H9 (cell line): ENCODE measurements around the gene FCHSD2. TPM values are rescaled to one million over a fixed set of nuclear protein-coding genes. Genes with fewer than 3 reads are reported as not detected.

Source experiments
- DNase-seq: peaks from one replicate; pipeline ENCODE4 v3.0.0-alpha.2; 2017
- H2AFZ ChIP-seq: one replicate; pipeline ENCODE4 v1.6.1; 2013; ENCODE audit warnings: mild to moderate bottlenecking, low read length, control low read depth, moderate library complexity
- H2AK5ac ChIP-seq: 2 replicates; pipeline ENCODE4 v1.6.1; 2013; ENCODE audit warnings: low read length, control low read depth, mixed read lengths; ENCODE audit not compliant: insufficient read length
- H2BK120ac ChIP-seq: one replicate; pipeline ENCODE4 v1.6.1; 2013; ENCODE audit warnings: low read depth, mild to moderate bottlenecking, low read length, control low read depth, inconsistent platforms; ENCODE audit not compliant: poor library complexity, severe bottlenecking
- H2BK12ac ChIP-seq: 2 replicates; pipeline ENCODE4 v1.6.1; 2013; ENCODE audit warnings: low read length, control low read depth, mixed read lengths, low read depth; ENCODE audit not compliant: insufficient read length
- H2BK15ac ChIP-seq: 2 replicates; pipeline ENCODE4 v1.6.1; 2013; ENCODE audit warnings: low read depth, low read length, control low read depth
- H2BK20ac ChIP-seq: one replicate; pipeline ENCODE4 v1.6.1; 2013; ENCODE audit warnings: low read depth, mild to moderate bottlenecking, low read length, control low read depth, inconsistent platforms; ENCODE audit not compliant: poor library complexity, severe bottlenecking
- H2BK5ac ChIP-seq: 2 replicates; pipeline ENCODE4 v1.6.1; 2013; ENCODE audit warnings: low read length, control low read depth, mixed read lengths; ENCODE audit not compliant: insufficient read length
- H3K14ac ChIP-seq: 2 replicates; pipeline ENCODE4 v1.6.1; 2013; ENCODE audit warnings: low read length, control low read depth; ENCODE audit not compliant: insufficient read depth
- H3K18ac ChIP-seq: 2 replicates; pipeline ENCODE4 v1.6.1; 2013; ENCODE audit warnings: low read depth, mild to moderate bottlenecking, mixed read lengths, low read length, control low read depth; ENCODE audit not compliant: insufficient read length
- H3K23ac ChIP-seq: 2 replicates; pipeline ENCODE4 v1.6.1; 2013; ENCODE audit warnings: low read length, control low read depth, mixed read lengths, low read depth; ENCODE audit not compliant: insufficient read length
- H3K23me2 ChIP-seq: 2 replicates; pipeline ENCODE4 v1.6.1; 2013; ENCODE audit warnings: low read depth, mild to moderate bottlenecking, mixed read lengths, low read length, control low read depth; ENCODE audit not compliant: insufficient read length, poor library complexity, severe bottlenecking
- H3K27ac ChIP-seq: 2 replicates; pipeline ENCODE4 v1.5.1; 2013; ENCODE audit warnings: low read length, control low read depth, mixed read lengths, low read depth; ENCODE audit not compliant: insufficient read length
- H3K27me3 ChIP-seq: 2 replicates; pipeline ENCODE4 v1.6.1; 2013; ENCODE audit warnings: low read length, control low read depth, inconsistent platforms; ENCODE audit not compliant: insufficient read depth
- H3K4ac ChIP-seq: 2 replicates; pipeline ENCODE4 v1.6.1; 2013; ENCODE audit warnings: low read depth, mild to moderate bottlenecking, control low read depth, inconsistent platforms, low read length, moderate library complexity
- H3K4me1 ChIP-seq: 2 replicates; pipeline ENCODE4 v1.6.1; 2013; ENCODE audit warnings: low read length, control low read depth, inconsistent platforms; ENCODE audit not compliant: insufficient read depth
- H3K4me2 ChIP-seq: 2 replicates; pipeline ENCODE4 v1.6.1; 2013; ENCODE audit warnings: low read length, control low read depth, mixed read lengths; ENCODE audit not compliant: insufficient read length, insufficient read depth
- H3K56ac ChIP-seq: 2 replicates; pipeline ENCODE4 v1.6.1; 2013; ENCODE audit warnings: low read depth, mild to moderate bottlenecking, mixed read lengths, low read length, control low read depth; ENCODE audit not compliant: insufficient read length
- H3K79me1 ChIP-seq: 2 replicates; pipeline ENCODE4 v1.6.1; 2013; ENCODE audit warnings: low read depth, mild to moderate bottlenecking, moderate library complexity, low read length, control low read depth, inconsistent platforms; ENCODE audit not compliant: insufficient read depth, poor library complexity, severe bottlenecking
- H3K79me2 ChIP-seq: 2 replicates; pipeline ENCODE4 v1.6.1; 2013; ENCODE audit warnings: low read length, control low read depth, inconsistent platforms; ENCODE audit not compliant: insufficient read depth
- H3K9ac ChIP-seq: 2 replicates; pipeline ENCODE4 v1.6.1; 2013; ENCODE audit warnings: low read length, control low read depth, mixed read lengths; ENCODE audit not compliant: insufficient read length; ENCODE audit errors: extremely low read depth
- H3K9me3 ChIP-seq: one replicate; pipeline ENCODE4 v1.6.1; 2013; ENCODE audit warnings: low read depth, low read length, inconsistent platforms; ENCODE audit not compliant: control insufficient read depth
- H3T11ph ChIP-seq: one replicate; pipeline ENCODE4 v1.6.1; 2013; ENCODE audit warnings: mild to moderate bottlenecking, low read length, control low read depth, inconsistent platforms
- H4K20me1 ChIP-seq: one replicate; pipeline ENCODE4 v1.6.1; 2013; ENCODE audit not compliant: control insufficient read depth, insufficient read length, insufficient read depth
- H4K5ac ChIP-seq: 2 replicates; pipeline ENCODE4 v1.6.1; 2013; ENCODE audit warnings: low read depth, mild to moderate bottlenecking, mixed read lengths, low read length, control low read depth; ENCODE audit not compliant: insufficient read length
- H4K8ac ChIP-seq: replicated peaks from 2 replicates; pipeline ENCODE4 v1.6.1; 2013; ENCODE audit warnings: low read length, control low read depth, mixed read lengths, low read depth; ENCODE audit not compliant: insufficient read length
- H4K91ac ChIP-seq: 2 replicates; pipeline ENCODE4 v1.6.1; 2013; ENCODE audit warnings: low read depth, mild to moderate bottlenecking, moderate library complexity, mixed read lengths, low read length, control low read depth; ENCODE audit not compliant: insufficient read length
- H3K27ac Mint-ChIP-seq, 3 experiments: 2 replicates in 2 of 3; 3 replicates in 1 of 3; pipeline ENCODE4 v1.8.0; 2020 to 2021; ENCODE audit warnings: mixed read lengths in 3 of 3, mild to moderate bottlenecking in 1 of 3, moderate library complexity in 1 of 3
- H3K27me3 Mint-ChIP-seq: 2 replicates; pipeline ENCODE4 v1.8.0; 2021; ENCODE audit warnings: low read depth, mild to moderate bottlenecking, moderate library complexity, mixed read lengths
- H3K36me3 Mint-ChIP-seq, 3 experiments: 2 replicates in 2 of 3; 3 replicates in 1 of 3; pipeline ENCODE4 v1.8.0; 2020 to 2021; ENCODE audit warnings: low read depth in 3 of 3, mixed read lengths in 3 of 3; ENCODE audit not compliant: insufficient read depth in 1 of 3
- H3K4me1 Mint-ChIP-seq, 2 experiments: 2 replicates each; pipeline ENCODE4 v1.8.0; 2020; ENCODE audit warnings: mixed read lengths in 2 of 2
- H3K4me3 Mint-ChIP-seq, 2 experiments: 2 replicates in 1 of 2; 3 replicates in 1 of 2; pipeline ENCODE4 v1.8.0; 2020 to 2021; ENCODE audit warnings: mild to moderate bottlenecking in 2 of 2, mixed read lengths in 2 of 2, moderate library complexity in 1 of 2
- H3K9me3 Mint-ChIP-seq, 2 experiments: 2 replicates in 1 of 2; 3 replicates in 1 of 2; pipeline ENCODE4 v1.8.0; 2020; ENCODE audit warnings: mild to moderate bottlenecking in 2 of 2, mixed read lengths in 2 of 2, moderate library complexity in 1 of 2
- CTCF ChIP-seq: fragments of 200-600 bp; sonication (generic); conservative IDR thresholded peaks from 3 replicates; pipeline ENCODE4 v1.8.0; 2021; ENCODE audit warnings: antibody characterized with exemption, mild to moderate bottlenecking
- WGBS: extraction: QIAGEN DNeasy Blood & Tissue Kit; methylation state at CpG from one replicate; pipeline ENCODE4 v1.1.7; 2013; ENCODE audit warnings: missing lambda C conversion rate, low lambda C conversion rate, mixed read lengths; ENCODE audit not compliant: insufficient read length; ENCODE audit errors: extremely low coverage; 5-methylcytosine and 5-hydroxymethylcytosine counted together
- total RNA-seq: library from RNA; stranded (reverse); gene quantifications from 2 replicates; pipeline ENCODE4 v1.2.1, GENCODE V29; 2021

Gene FCHSD2
- total RNA-seq, 1 experiment from 2014 or later: 17.8 TPM

- H3K4me1 ChIP-seq: peaks cover 3% of the 10 kb centered on the region; the same call in 1 of the 2 replicates
- H3K4me2 ChIP-seq: no peak overlapping the region
Observed at GRCh38 chr11:72789493-72790131, 352.5 kb downstream of the FCHSD2 start.

More at GRCh38 chr11:72789493-72790131, 352.5 kb downstream of the FCHSD2 start:
- H3K36me3 Mint-ChIP-seq: no peaks in the 10 kb centered on the region
- Histone ChIP-seq H2BK20ac (no peak overlapping the region), H4K91ac (no peak overlapping the region), H3K23me2 (no peaks in the 10 kb centered on the region), H4K20me1 (no peaks in the 10 kb centered on the region), H3T11ph (no peak overlapping the region), H2BK120ac (no peak overlapping the region), H4K8ac (no peak overlapping the region), H3K79me1 (no peaks in the 10 kb centered on the region), H2AK5ac (no peak overlapping the region), H2BK5ac (no peak overlapping the region), H3K23ac (no peak overlapping the region), H3K27me3 (no peaks in the 10 kb centered on the region; the same call in 1 of the 2 replicates), H3K14ac (no peak overlapping the region), H2BK15ac (no peak overlapping the region), H4K5ac (no peak overlapping the region), H3K4ac (no peak overlapping the region), H3K9ac (no peak overlapping the region), H3K9me3 (no peaks in the 10 kb centered on the region), H2AFZ (no peak overlapping the region), H3K56ac (no peak overlapping the region), H2BK12ac (no peak overlapping the region), H3K18ac (no peak overlapping the region), H3K27ac (no peak overlapping the region), H3K79me2 (no peaks in the 10 kb centered on the region)
- no peak for DNase-seq
- H3K27ac Mint-ChIP-seq: peak overlapping the region in 1 of 3 experiments; percentile 53; a peak in 1 of 7 replicates
- H3K4me3 Mint-ChIP-seq: no peak overlapping the region
- TF ChIP-seq CTCF: no peak
- H3K4me1 Mint-ChIP-seq: peaks cover 29 to 36% of the 10 kb centered on the region in 2 experiments
- H3K9me3 Mint-ChIP-seq: no peaks in the 10 kb centered on the region
- peaks cover 3% of the 10 kb centered on the region for H3K27me3 Mint-ChIP-seq
- WGBS: no CpG with 5 or more reads among the region's 10 CpGs
